Activated B cell treated with CpG ODN at 0.5 μM for 24 hours (primary cell): ENCODE data around the gene TREML4. TPM values are rescaled to one million over a fixed set of nuclear protein-coding genes. Genes with fewer than 3 reads are reported as not detected.
"Not testable (repeated sequence)": the region's sequence is repeated elsewhere in the genome, so short reads cannot be mapped to it uniquely, and the experiment has no call there.

ENCODE experiments used
- ATAC-seq: fragments of 200-7000 bp; cut with Tn5 transposase; one replicate; pipeline ENCODE4 v1.10.0; 2021; ENCODE audit warnings: low read depth, mild to moderate bottlenecking, moderate library complexity
- CTCF ChIA-PET: fragments of 350-600 bp; sonication (Branson Sonifier 250); formaldehyde crosslinking; loops from one replicate; lab custom pipeline; 2021; ENCODE audit warnings: antibody characterized with exemption; lab: Charles Lee
- POLR2A ChIA-PET: fragments of 350-600 bp; sonication (Branson Sonifier 250); formaldehyde crosslinking; loops from one replicate; lab custom pipeline; 2021; ENCODE audit warnings: antibody characterized with exemption; lab: Charles Lee
- DNase-seq: peaks from one replicate; pipeline ENCODE4 v3.0.0; 2022
- H3K27ac Mint-ChIP-seq: one replicate; pipeline ENCODE4 v1.8.0; 2020; ENCODE audit warnings: mixed read lengths
- H3K27me3 Mint-ChIP-seq: one replicate; pipeline ENCODE4 v1.8.0; 2021; ENCODE audit warnings: mixed read lengths
- H3K36me3 Mint-ChIP-seq: one replicate; pipeline ENCODE4 v1.8.0; 2021; ENCODE audit warnings: low read depth, mixed read lengths
- H3K4me1 Mint-ChIP-seq: one replicate; pipeline ENCODE4 v1.8.0; 2021; ENCODE audit warnings: mixed read lengths
- H3K4me3 Mint-ChIP-seq: one replicate; pipeline ENCODE4 v1.8.0; 2020; ENCODE audit warnings: mild to moderate bottlenecking, mixed read lengths
- H3K9me3 Mint-ChIP-seq: one replicate; pipeline ENCODE4 v1.8.0; 2020; ENCODE audit warnings: mixed read lengths
- intact Hi-C: fragments of 100-400 bp; cut with micrococcal nuclease; formaldehyde crosslinking; loops from one replicate; pipeline ENCODE4 v1.15.1; 2024
- total RNA-seq: library from RNA; stranded (reverse); gene quantifications from 2 replicates; pipeline ENCODE4 v1.2.3, GENCODE V29; 2022
- TF ChIP-seq, protein P1 (sequence below): fragments of 200-600 bp; IDR thresholded peaks from one replicate; pipeline ENCODE4 v1.8.0; 2022; ENCODE audit warnings: antibody characterized with exemption, mild to moderate bottlenecking

TREML4 gene
- total RNA-seq, 1 donor from 2014 or later: not detected

DNA sequence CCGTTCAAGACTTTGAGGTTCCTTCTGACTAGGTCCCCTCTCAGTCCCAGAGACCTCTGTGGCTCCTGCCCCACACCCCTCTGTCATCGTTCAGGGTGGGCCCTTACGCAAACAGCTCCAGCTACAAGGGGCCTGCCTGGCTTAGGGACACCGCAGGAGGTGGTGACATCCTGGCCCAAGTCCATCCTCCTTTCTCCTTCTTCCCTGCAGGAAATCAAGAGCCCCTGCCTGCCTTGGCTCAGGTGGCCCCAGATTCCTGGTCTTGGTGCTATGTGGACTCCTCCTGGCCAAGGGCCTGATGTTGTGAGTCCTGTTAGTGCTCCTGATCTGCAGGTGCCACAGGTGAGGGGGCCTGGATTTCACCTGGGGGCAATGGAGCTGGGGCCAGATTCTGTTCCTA is 8.1 kb downstream of the TREML4 start:
- Mint-ChIP-seq H3K27me3 (peaks cover 28% of the 10 kb centered on the region), H3K9me3 (no peaks in the 10 kb centered on the region), H3K4me3 (no peak overlapping the region), H3K4me1 (peaks cover 9% of the 10 kb centered on the region), H3K27ac (no peak overlapping the region), H3K36me3 (no peaks in the 10 kb centered on the region)
- TF ChIP-seq, protein P1, sequence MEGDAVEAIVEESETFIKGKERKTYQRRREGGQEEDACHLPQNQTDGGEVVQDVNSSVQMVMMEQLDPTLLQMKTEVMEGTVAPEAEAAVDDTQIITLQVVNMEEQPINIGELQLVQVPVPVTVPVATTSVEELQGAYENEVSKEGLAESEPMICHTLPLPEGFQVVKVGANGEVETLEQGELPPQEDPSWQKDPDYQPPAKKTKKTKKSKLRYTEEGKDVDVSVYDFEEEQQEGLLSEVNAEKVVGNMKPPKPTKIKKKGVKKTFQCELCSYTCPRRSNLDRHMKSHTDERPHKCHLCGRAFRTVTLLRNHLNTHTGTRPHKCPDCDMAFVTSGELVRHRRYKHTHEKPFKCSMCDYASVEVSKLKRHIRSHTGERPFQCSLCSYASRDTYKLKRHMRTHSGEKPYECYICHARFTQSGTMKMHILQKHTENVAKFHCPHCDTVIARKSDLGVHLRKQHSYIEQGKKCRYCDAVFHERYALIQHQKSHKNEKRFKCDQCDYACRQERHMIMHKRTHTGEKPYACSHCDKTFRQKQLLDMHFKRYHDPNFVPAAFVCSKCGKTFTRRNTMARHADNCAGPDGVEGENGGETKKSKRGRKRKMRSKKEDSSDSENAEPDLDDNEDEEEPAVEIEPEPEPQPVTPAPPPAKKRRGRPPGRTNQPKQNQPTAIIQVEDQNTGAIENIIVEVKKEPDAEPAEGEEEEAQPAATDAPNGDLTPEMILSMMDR: no peak
- DNase-seq (no peak), ATAC-seq (no peak)
- ChIA-PET CTCF (no interaction called here), POLR2A (no interaction called here)
- intact Hi-C loops: no loop called here

DNA sequence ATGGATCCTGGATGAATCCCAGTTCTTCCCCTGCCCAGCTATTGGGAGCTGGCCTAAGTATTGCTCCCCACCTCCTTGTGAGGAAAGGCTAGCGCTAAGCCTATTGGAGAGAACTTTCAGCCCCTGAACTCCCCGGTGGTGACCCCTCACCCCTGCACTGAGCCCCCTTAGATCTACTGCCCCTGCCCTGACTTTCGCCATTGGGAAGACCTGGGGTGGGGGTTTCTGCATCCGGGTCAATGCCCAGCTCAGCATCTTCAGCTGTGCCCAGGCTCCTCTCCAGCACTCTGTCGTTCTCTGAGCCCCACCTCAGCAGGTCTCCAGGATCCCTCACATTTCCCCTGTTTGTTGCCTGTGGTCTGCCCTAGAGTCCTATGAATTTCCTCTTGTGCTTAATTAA is 9.0 kb downstream of the TREML4 start:
- H3K27ac Mint-ChIP-seq: no peak overlapping the region
- POLR2A ChIA-PET: no interaction called here
- no peak overlapping the region for H3K4me3 Mint-ChIP-seq

DNA sequence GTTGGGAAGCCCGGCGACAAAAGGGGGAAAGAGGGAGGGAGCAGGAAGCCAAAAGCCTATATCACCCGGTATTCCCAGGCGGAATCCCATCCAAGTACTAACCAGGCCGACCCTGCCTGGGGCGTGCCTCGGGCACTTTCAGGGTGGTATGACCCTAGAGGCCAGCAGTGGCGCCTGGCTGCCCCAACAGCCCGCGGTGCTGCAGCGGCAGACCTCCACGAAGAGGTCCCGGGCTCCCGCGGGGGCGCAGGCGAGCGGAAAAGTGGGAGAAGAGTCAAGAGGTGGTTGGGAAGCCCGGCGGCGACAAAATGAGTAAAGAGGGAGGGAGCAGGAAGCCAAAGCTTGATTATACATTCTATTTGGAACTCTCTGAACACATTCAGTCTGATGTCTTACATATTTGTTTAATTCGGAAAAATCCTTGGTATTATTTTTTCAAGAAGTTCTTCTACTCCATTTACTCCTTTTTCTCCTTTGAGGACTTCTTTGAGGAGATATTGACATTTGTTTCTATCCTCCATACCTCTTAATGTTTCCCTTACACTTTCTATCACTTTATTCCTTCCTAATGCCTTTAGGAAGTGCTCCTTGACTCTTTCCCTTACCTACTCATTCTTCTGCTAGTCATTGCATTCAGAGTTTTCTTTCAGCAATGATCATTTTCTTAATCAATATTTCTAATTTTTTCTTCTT is 11.5 kb downstream of the TREML4 start:
- CTCF ChIA-PET: no interaction called here
- Mint-ChIP-seq H3K27ac (no peak overlapping the region), H3K9me3 (no peaks in the 10 kb centered on the region), H3K4me1 (peaks cover 9% of the 10 kb centered on the region), H3K27me3 (peaks cover 32% of the 10 kb centered on the region), H3K36me3 (no peaks in the 10 kb centered on the region), H3K4me3 (no peak overlapping the region)
- ATAC-seq: no peak
- POLR2A ChIA-PET: no interaction called here
- TF ChIP-seq, protein P1: no peak
- intact Hi-C loops: no loop called here
- no peak for DNase-seq

More for the DNA sequence above, 9.0 kb downstream of the TREML4 start:
- TF ChIP-seq, protein P1: no peak
- ATAC-seq (no peak), DNase-seq (no peak)
- H3K4me1 Mint-ChIP-seq: peaks cover 9% of the 10 kb centered on the region
- no peaks in the 10 kb centered on the region for H3K36me3 Mint-ChIP-seq
- CTCF ChIA-PET: no interaction called here
- H3K27me3 Mint-ChIP-seq: peaks cover 28% of the 10 kb centered on the region
- intact Hi-C loops: no loop called here
- H3K9me3 Mint-ChIP-seq: no peaks in the 10 kb centered on the region

DNA sequence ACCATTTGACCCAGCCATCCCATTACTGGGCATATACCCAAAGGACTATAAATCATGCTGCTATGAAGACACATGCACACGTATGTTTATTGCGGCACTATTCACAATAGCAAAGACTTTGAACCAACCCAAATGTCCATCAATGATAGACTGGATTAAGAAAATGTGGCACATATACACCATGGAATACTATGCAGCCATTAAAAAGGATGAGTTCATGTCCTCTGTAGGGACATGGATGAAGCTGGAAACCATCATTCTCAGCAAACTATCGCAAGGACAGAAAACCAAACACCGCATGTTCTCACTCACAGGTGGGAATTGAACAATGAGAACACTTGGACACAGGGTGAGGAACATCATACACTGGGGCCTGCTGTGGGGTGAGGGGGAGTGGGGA is 18.4 kb downstream of the TREML4 start:
- intact Hi-C loops, H3K27me3 Mint-ChIP-seq, ATAC-seq, DNase-seq, H3K36me3 Mint-ChIP-seq, POLR2A ChIA-PET, H3K4me3 Mint-ChIP-seq, H3K27ac Mint-ChIP-seq, H3K4me1 Mint-ChIP-seq, CTCF ChIA-PET, H3K9me3 Mint-ChIP-seq: not testable (repeated sequence)

DNA sequence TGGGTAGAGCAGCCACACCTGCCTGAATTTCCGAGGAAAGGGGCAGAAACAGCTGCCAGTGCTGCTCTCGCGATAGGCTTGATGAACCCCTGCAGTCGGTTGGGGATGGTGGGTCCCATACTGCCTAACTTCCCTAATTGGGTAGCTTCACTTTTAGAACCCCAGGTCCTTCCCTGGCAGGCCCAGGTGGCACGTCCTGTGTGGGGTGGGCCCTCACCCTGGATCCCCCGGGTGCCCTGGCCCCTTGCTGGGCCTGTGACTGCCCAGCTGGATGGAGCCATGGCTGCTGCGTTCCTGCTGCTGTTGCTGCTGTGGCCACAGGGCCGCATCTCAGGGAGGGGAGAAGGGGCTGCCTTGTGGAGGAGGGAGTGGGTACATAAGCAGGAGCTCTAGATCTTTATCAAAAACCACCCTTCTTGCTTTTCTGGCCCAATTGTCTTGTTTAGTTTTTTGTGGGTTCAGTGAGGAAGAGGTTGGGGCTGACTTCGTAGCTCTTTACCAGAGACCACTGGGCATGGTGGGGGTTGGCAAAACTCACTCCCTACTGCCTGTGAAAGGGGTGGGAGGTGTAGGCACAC is 19.2 kb downstream of the TREML4 start:
- ChIA-PET POLR2A (no interaction called here), CTCF (no interaction called here)
- ATAC-seq (no peak), DNase-seq (no peak)
- no peak overlapping the region for H3K27ac Mint-ChIP-seq
- peaks cover 9% of the 10 kb centered on the region for H3K27me3 Mint-ChIP-seq
- intact Hi-C loops: no loop called here
- no peaks in the 10 kb centered on the region for H3K36me3 Mint-ChIP-seq
- H3K4me1 Mint-ChIP-seq: no peaks in the 10 kb centered on the region
- TF ChIP-seq, protein P1: no peak
- peaks cover 3% of the 10 kb centered on the region for H3K9me3 Mint-ChIP-seq
- no peak overlapping the region for H3K4me3 Mint-ChIP-seq
